Breast epithelium (tissue), 4 donors: ENCODE measurements around the gene POC1A. TPM values are rescaled to one million over a fixed set of nuclear protein-coding genes. Genes with fewer than 3 reads are reported as not detected.

Source experiments
- DNase-seq, 2 donors: peaks; one replicate each; pipeline ENCODE4 v3.0.0-alpha.2; 2019; ENCODE audit warnings: low spot score in 2 of 2
- H3K27ac ChIP-seq, 2 donors: fragments of 200-600 bp; sonication (generic) in 1 of 2; one replicate each; pipeline ENCODE4 v1.5.1; 2016 to 2019; ENCODE audit warnings: mild to moderate bottlenecking in 1 of 2
- H3K27me3 ChIP-seq, 2 donors: fragments of 200-600 bp; sonication (generic) in 1 of 2; one replicate each; pipeline versions ENCODE4 v1.5.1 to v1.6.0; 2017 to 2019; ENCODE audit warnings: control low read depth in 1 of 2, mild to moderate bottlenecking in 1 of 2
- H3K36me3 ChIP-seq: fragments of 200-600 bp; one replicate; pipeline ENCODE4 v1.5.1; 2019
- H3K4me1 ChIP-seq, 2 donors: fragments of 200-600 bp; sonication (generic); one replicate each; pipeline ENCODE4 v1.5.1; 2016 to 2019; ENCODE audit warnings: control low read depth in 1 of 2
- H3K4me3 ChIP-seq, 3 donors: fragments of 200-600 bp; sonication (generic); 1 replicate in 2 of 3; 2 replicates in 1 of 3; pipeline ENCODE4 v1.5.1; 2016 to 2019; ENCODE audit warnings: mild to moderate bottlenecking in 3 of 3, moderate library complexity in 2 of 3
- H3K9me3 ChIP-seq, 2 donors: fragments of 200-600 bp; sonication (generic) in 1 of 2; one replicate each; pipeline ENCODE4 v1.5.1; 2016 to 2019; ENCODE audit warnings: control low read depth in 1 of 2
- CTCF ChIP-seq, 3 donors: fragments of 450-650 bp; IDR thresholded peaks; one replicate each; pipeline ENCODE4 v1.5.1; 2016 to 2017; ENCODE audit warnings: antibody characterized with exemption in 3 of 3, mild to moderate bottlenecking in 3 of 3, moderate library complexity in 3 of 3
- POLR2A ChIP-seq: fragments of 450-650 bp; IDR thresholded peaks from one replicate; pipeline ENCODE4 v1.6.1; 2016; ENCODE audit warnings: antibody characterized with exemption, mild to moderate bottlenecking, moderate library complexity
- POLR2AphosphoS5 ChIP-seq, 3 donors: sonication (generic); formaldehyde crosslinking; IDR thresholded peaks; one replicate each; pipeline ENCODE4 v1.6.1; 2017; ENCODE audit warnings: antibody characterized with exemption in 3 of 3
- intact Hi-C: fragments of 100-400 bp; cut with DNase I; formaldehyde crosslinking; loops from one replicate; pipeline ENCODE4 v1.15.1; 2023; ENCODE audit warnings: low total_unique reads
- total RNA-seq, 3 donors: library from RNA; depleted of rRNA; stranded (reverse); fragments of >200 nt; gene quantifications; one replicate each; pipeline ENCODE4 v1.1.0, GENCODE V29; 2016

POC1A gene
- total RNA-seq, 3 donors from 2014 or later, result 1.9 to 2.7 (median 2.6) TPM

GRCh38 chr3:52057812-52058495, 96.3 kb downstream of the POC1A start:
- no peak for DNase-seq
- Histone ChIP-seq H3K9me3 (no peaks in the 10 kb centered on the region), H3K4me3 (peak overlapping the region; percentile 52 to 95 (median 78)), H3K36me3 (no peaks in the 10 kb centered on the region), H3K4me1 (peaks cover 10 to 23% of the 10 kb centered on the region in 2 donors), H3K27me3 (no peaks in the 10 kb centered on the region), H3K27ac (peak overlapping the region; percentile 92 to 94)
- intact Hi-C loops, result loop anchor here (5.0 to 10.0 kb wide), 2 partner anchors 53 to 94 kb away; partner anchors contain the start of gene POC1A
- TF ChIP-seq POLR2AphosphoS5 (IDR thresholded peaks at IDR 0.05) (no peak), POLR2A (no peak), CTCF (IDR thresholded peaks at IDR 0.05) (no peak)

- Histone ChIP-seq H3K36me3 (no peaks in the 10 kb centered on the region), H3K4me1 (peaks cover 16 to 26% of the 10 kb centered on the region in 2 donors), H3K4me3 (peak overlapping the region; percentile 52 to 95 (median 78)), H3K27me3 (no peaks in the 10 kb centered on the region), H3K27ac (peak overlapping the region; percentile 92 to 94), H3K9me3 (no peaks in the 10 kb centered on the region)
- TF ChIP-seq CTCF (IDR thresholded peaks at IDR 0.05) (peak in 1 of 3 donors; percentile 12), POLR2AphosphoS5 (IDR thresholded peaks at IDR 0.05) (peak; percentile 34 to 64 (median 44)), POLR2A (no peak)
- DNase-seq, result peak; percentile 99
- intact Hi-C loops, result loop anchor here (5.0 to 10.0 kb wide), 2 partner anchors 52 to 95 kb away; partner anchors contain the start of gene POC1A
These were observed 97.0 kb downstream of the POC1A start for GRCh38 chr3:52056968-52057811.

GRCh38 chr3:52056521-52056967, 97.7 kb downstream of the POC1A start, which contains the start of gene DUSP7:
Gene DUSP7, minus strand, starts transcription at chr3:52056571. Its CDS starts 205 bp downstream, at chr3:52056366.
- intact Hi-C loops, result loop anchor here (5.0 to 10.0 kb wide), 2 partner anchors 52 to 96 kb away; partner anchors contain the start of gene POC1A
- Histone ChIP-seq H3K36me3 (no peaks in the 10 kb centered on the region), H3K9me3 (no peaks in the 10 kb centered on the region), H3K4me1 (peaks cover 16 to 29% of the 10 kb centered on the region in 2 donors), H3K27ac (peak within 1 kb of the TSS; percentile 92 to 94), H3K27me3 (no peaks in the 10 kb centered on the region), H3K4me3 (peak within 1 kb of the TSS; percentile 69 to 95 (median 78))
- no peak for DNase-seq
- no peak for TF ChIP-seq POLR2A
- TF ChIP-seq POLR2AphosphoS5 (IDR thresholded peaks at IDR 0.05), result no peak
- TF ChIP-seq CTCF (IDR thresholded peaks at IDR 0.05), result no peak

GRCh38 chr3:52055537-52056351, 98.5 kb downstream of the POC1A start:
- intact Hi-C loops, result loop anchor here (5.0 to 10.0 kb wide), 2 partner anchors 51 to 97 kb away; partner anchors contain the start of gene POC1A
- no peak for DNase-seq
- H3K27me3 ChIP-seq, result no peaks in the 10 kb centered on the region
- TF ChIP-seq CTCF (IDR thresholded peaks at IDR 0.05) (peak in 1 of 3 donors; percentile 15), POLR2A (no peak), POLR2AphosphoS5 (IDR thresholded peaks at IDR 0.05) (peak in 2 of 3 donors; percentile 19 to 52)
- H3K4me3 ChIP-seq, result peak overlapping the region; percentile 69 to 95 (median 78)
- peaks cover 16 to 31% of the 10 kb centered on the region in 2 donors for H3K4me1 ChIP-seq
- H3K36me3 ChIP-seq, result no peaks in the 10 kb centered on the region
- H3K9me3 ChIP-seq, result no peaks in the 10 kb centered on the region
- peak overlapping the region; percentile 87 to 94 for H3K27ac ChIP-seq
